ENCODE measurements around the gene ARHGAP11A.
"Not testable (repeated sequence)": the region's sequence is repeated elsewhere in the genome, so short reads cannot be mapped to it uniquely, and the experiment has no call there.

ARHGAP11A gene

GRCh38 chr15:32614712-32615050 is 623 bp upstream of the ARHGAP11A start:
- peaks cover 43% of the 10 kb centered on the region for H3K79me2 ChIP-seq (ENCODE audit: insufficient read depth, low read length)
- H3K4me1 ChIP-seq (ENCODE audit: insufficient read depth, low read length); H3K9me3 ChIP-seq (ENCODE audit: insufficient read depth, low read length, severe bottlenecking); DNase-seq; H4K20me1 ChIP-seq (ENCODE audit: insufficient read depth, low read length); H3K27me3 ChIP-seq (ENCODE audit: insufficient read depth, low read length, poor library complexity); H3K36me3 ChIP-seq (ENCODE audit: insufficient read depth, low read length): not testable (repeated sequence)
- peak overlapping the region; percentile 47 to 78; a peak in 3 of 4 replicates for H3K4me3 ChIP-seq (ENCODE audit: low read depth in 1 of 2, low read length in 2 of 2)
- peak overlapping the region; percentile 83 for H3K9ac ChIP-seq (ENCODE audit: low read depth, low read length)
- peak; percentile 52 for ATAC-seq (ENCODE audit: insufficient read depth, low read depth)
- peak overlapping the region; percentile 97 for H3K27ac ChIP-seq (ENCODE audit: low read length)
- peak overlapping the region; percentile 68 for H2AFZ ChIP-seq (ENCODE audit: low read depth, low read length)
- peak overlapping the region; percentile 48 for H3K4me2 ChIP-seq (ENCODE audit: insufficient read depth, low read length)

GRCh38 chr15:32615871-32616426 is 645 bp downstream of the ARHGAP11A start:
- peak; percentile 27 for ATAC-seq (ENCODE audit: insufficient read depth, low read depth)

DNA sequence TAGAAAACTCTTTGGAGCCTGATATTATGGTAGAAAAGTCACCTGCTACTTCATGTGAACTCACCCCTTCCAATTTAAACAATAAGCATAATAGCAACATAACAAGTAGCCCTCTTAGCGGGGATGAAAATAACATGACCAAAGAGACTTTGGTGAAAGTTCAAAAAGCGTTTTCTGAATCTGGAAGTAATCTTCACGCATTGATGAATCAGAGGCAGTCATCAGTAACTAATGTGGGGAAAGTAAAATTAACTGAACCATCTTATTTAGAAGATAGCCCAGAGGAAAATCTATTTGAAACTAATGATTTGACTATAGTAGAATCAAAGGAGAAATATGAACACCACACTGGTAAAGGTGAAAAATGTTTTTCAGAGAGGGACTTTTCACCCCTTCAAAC is 21.1 kb downstream of the ARHGAP11A start:
- H3K27me3 ChIP-seq (ENCODE audit: insufficient read depth, low read length, poor library complexity): no peaks in the 10 kb centered on the region
- peaks cover 12% of the 10 kb centered on the region; the same call in 1 of the 2 replicates for H4K20me1 ChIP-seq (ENCODE audit: insufficient read depth, low read length)
- no peak overlapping the region for H2AFZ ChIP-seq (ENCODE audit: low read depth, low read length)
- H3K4me3 ChIP-seq (ENCODE audit: low read depth in 1 of 2, low read length in 2 of 2): no peak overlapping the region
- H3K4me2 ChIP-seq (ENCODE audit: insufficient read depth, low read length): no peak overlapping the region
- H3K27ac ChIP-seq (ENCODE audit: low read length): no peak overlapping the region
- H3K9ac ChIP-seq (ENCODE audit: low read depth, low read length): no peak overlapping the region
- peaks cover 9% of the 10 kb centered on the region; the same call in 1 of the 2 replicates for H3K79me2 ChIP-seq (ENCODE audit: insufficient read depth, low read length)
- no peaks in the 10 kb centered on the region for H3K9me3 ChIP-seq (ENCODE audit: insufficient read depth, low read length, severe bottlenecking)
- no peak for TF ChIP-seq EZH2 (IDR thresholded peaks at IDR 0.05; ENCODE audit: borderline replicate concordance, low read depth, low read length, severe bottlenecking)
- TF ChIP-seq, protein P1, sequence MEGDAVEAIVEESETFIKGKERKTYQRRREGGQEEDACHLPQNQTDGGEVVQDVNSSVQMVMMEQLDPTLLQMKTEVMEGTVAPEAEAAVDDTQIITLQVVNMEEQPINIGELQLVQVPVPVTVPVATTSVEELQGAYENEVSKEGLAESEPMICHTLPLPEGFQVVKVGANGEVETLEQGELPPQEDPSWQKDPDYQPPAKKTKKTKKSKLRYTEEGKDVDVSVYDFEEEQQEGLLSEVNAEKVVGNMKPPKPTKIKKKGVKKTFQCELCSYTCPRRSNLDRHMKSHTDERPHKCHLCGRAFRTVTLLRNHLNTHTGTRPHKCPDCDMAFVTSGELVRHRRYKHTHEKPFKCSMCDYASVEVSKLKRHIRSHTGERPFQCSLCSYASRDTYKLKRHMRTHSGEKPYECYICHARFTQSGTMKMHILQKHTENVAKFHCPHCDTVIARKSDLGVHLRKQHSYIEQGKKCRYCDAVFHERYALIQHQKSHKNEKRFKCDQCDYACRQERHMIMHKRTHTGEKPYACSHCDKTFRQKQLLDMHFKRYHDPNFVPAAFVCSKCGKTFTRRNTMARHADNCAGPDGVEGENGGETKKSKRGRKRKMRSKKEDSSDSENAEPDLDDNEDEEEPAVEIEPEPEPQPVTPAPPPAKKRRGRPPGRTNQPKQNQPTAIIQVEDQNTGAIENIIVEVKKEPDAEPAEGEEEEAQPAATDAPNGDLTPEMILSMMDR (IDR thresholded peaks at IDR 0.05; ENCODE audit: borderline replicate concordance, extremely low read depth, low read length, poor library complexity, severe bottlenecking): no peak
- H3K36me3 ChIP-seq (ENCODE audit: insufficient read depth, low read length): peaks cover 78% of the 10 kb centered on the region
- H3K4me1 ChIP-seq (ENCODE audit: insufficient read depth, low read length): no peaks in the 10 kb centered on the region
- DNase-seq: no peak
- no peak for ATAC-seq (ENCODE audit: insufficient read depth, low read depth)

More at GRCh38 chr15:32615871-32616426, 645 bp downstream of the ARHGAP11A start:
- DNase-seq: peak; percentile 27
- peak overlapping the region; percentile 97 for H3K27ac ChIP-seq (ENCODE audit: low read length)
- peak overlapping the region; percentile 60; the same call in 1 of the 2 replicates for H3K4me2 ChIP-seq (ENCODE audit: insufficient read depth, low read length)
- peak overlapping the region; percentile 74 for H2AFZ ChIP-seq (ENCODE audit: low read depth, low read length)
- H3K79me2 ChIP-seq (ENCODE audit: insufficient read depth, low read length): peaks cover 53% of the 10 kb centered on the region
- not testable (repeated sequence) for H3K9me3 ChIP-seq (ENCODE audit: insufficient read depth, low read length, severe bottlenecking); H3K36me3 ChIP-seq (ENCODE audit: insufficient read depth, low read length); H3K27me3 ChIP-seq (ENCODE audit: insufficient read depth, low read length, poor library complexity); H4K20me1 ChIP-seq (ENCODE audit: insufficient read depth, low read length); H3K4me1 ChIP-seq (ENCODE audit: insufficient read depth, low read length)
- peak overlapping the region; percentile 83 for H3K9ac ChIP-seq (ENCODE audit: low read depth, low read length)
- peak overlapping the region; percentile 72 to 78; a peak in 3 of 4 replicates for H3K4me3 ChIP-seq (ENCODE audit: low read depth in 1 of 2, low read length in 2 of 2)

GRCh38 chr15:32636908-32637567 is 21.7 kb downstream of the ARHGAP11A start:
- no peak for ATAC-seq (ENCODE audit: insufficient read depth, low read depth)
- no peak overlapping the region for H2AFZ ChIP-seq (ENCODE audit: low read depth, low read length)
- H3K4me1 ChIP-seq (ENCODE audit: insufficient read depth, low read length): no peaks in the 10 kb centered on the region
- H3K4me2 ChIP-seq (ENCODE audit: insufficient read depth, low read length): no peak overlapping the region
- no peak overlapping the region for H3K4me3 ChIP-seq (ENCODE audit: low read depth in 1 of 2, low read length in 2 of 2)
- H3K36me3 ChIP-seq (ENCODE audit: insufficient read depth, low read length): peaks cover 74% of the 10 kb centered on the region
- no peak for DNase-seq
- H3K9me3 ChIP-seq (ENCODE audit: insufficient read depth, low read length, severe bottlenecking): no peaks in the 10 kb centered on the region
- H3K27ac ChIP-seq (ENCODE audit: low read length): no peak overlapping the region
- no peaks in the 10 kb centered on the region for H3K27me3 ChIP-seq (ENCODE audit: insufficient read depth, low read length, poor library complexity)
- H4K20me1 ChIP-seq (ENCODE audit: insufficient read depth, low read length): peaks cover 12% of the 10 kb centered on the region; the same call in 1 of the 2 replicates
- peaks cover 9% of the 10 kb centered on the region; the same call in 1 of the 2 replicates for H3K79me2 ChIP-seq (ENCODE audit: insufficient read depth, low read length)
- TF ChIP-seq, protein P1 (IDR thresholded peaks at IDR 0.05; ENCODE audit: borderline replicate concordance, extremely low read depth, low read length, poor library complexity, severe bottlenecking): no peak
- TF ChIP-seq EZH2 (IDR thresholded peaks at IDR 0.05; ENCODE audit: borderline replicate concordance, low read depth, low read length, severe bottlenecking): no peak
- no peak overlapping the region for H3K9ac ChIP-seq (ENCODE audit: low read depth, low read length)

Measured in DND-41 (cell line).